Body of pancreas (tissue), 4 donors: ENCODE results near the gene ADAMTSL3.

Experiments used
- POLR2A ChIP-seq, 3 donors: fragments of 450-650 bp; IDR thresholded peaks; one replicate each; pipeline ENCODE4 v1.6.1; 2016; ENCODE audit warnings: antibody characterized with exemption in 3 of 3, mild to moderate bottlenecking in 2 of 3
- TF ChIP-seq, protein P1 (sequence below), 7 experiments: fragments of 450-650 bp in 4 of 7; fragments of 200-600 bp in 3 of 7; sonication (generic) in 3 of 7; IDR thresholded peaks; one replicate each; pipeline ENCODE4 v1.5.1; 2016 to 2019; ENCODE audit warnings: antibody characterized with exemption in 7 of 7

DNA sequence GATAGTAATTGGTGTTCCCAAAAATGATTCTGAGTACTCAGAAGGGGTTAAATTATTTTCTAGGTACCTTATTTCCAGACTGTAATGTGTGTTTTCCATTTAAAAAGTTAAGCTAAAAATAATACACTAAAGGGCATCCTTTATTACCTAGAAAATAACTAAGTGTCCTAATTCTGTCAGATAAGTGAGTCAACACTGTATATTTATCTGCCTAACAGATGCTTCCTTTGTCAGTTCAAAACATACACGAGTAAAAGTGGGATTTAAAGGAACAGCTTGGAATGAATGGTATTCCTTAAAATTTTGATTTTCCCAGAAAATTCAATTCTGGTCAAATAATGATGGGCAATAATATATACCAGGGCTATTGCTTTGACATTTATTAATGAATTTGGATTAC lies 78.3 kb downstream of the ADAMTSL3 start:
- TF ChIP-seq, protein P1, sequence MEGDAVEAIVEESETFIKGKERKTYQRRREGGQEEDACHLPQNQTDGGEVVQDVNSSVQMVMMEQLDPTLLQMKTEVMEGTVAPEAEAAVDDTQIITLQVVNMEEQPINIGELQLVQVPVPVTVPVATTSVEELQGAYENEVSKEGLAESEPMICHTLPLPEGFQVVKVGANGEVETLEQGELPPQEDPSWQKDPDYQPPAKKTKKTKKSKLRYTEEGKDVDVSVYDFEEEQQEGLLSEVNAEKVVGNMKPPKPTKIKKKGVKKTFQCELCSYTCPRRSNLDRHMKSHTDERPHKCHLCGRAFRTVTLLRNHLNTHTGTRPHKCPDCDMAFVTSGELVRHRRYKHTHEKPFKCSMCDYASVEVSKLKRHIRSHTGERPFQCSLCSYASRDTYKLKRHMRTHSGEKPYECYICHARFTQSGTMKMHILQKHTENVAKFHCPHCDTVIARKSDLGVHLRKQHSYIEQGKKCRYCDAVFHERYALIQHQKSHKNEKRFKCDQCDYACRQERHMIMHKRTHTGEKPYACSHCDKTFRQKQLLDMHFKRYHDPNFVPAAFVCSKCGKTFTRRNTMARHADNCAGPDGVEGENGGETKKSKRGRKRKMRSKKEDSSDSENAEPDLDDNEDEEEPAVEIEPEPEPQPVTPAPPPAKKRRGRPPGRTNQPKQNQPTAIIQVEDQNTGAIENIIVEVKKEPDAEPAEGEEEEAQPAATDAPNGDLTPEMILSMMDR (IDR thresholded peaks at IDR 0.05): no peak
- no peak for TF ChIP-seq POLR2A (IDR thresholded peaks at IDR 0.05)
